Mesenchymal stem cell (in vitro differentiated cells and primary cell): ENCODE results near the gene RNF150.
"Not testable (repeated sequence)": the region's sequence is repeated elsewhere in the genome, so short reads cannot be mapped to it uniquely, and the experiment has no call there.

ENCODE experiments used
- DNase-seq: peaks from one replicate; pipeline ENCODE4 v3.0.0-alpha.2; 2013
- H2AFZ ChIP-seq: one replicate; pipeline ENCODE4 v1.6.1; 2013; ENCODE audit warnings: low read depth, mild to moderate bottlenecking, control low read depth, inconsistent platforms, low read length, moderate library complexity
- H2AK5ac ChIP-seq: 2 replicates; pipeline ENCODE4 v1.6.1; 2013; ENCODE audit warnings: low read length, moderate library complexity, mild to moderate bottlenecking, inconsistent platforms; ENCODE audit not compliant: severe bottlenecking
- H2BK120ac ChIP-seq: one replicate; pipeline ENCODE4 v1.6.1; 2013; ENCODE audit warnings: low read depth, mild to moderate bottlenecking, inconsistent platforms, low read length, moderate library complexity
- H2BK12ac ChIP-seq, 2 experiments: one replicate each; pipeline ENCODE4 v1.6.1; 2013; ENCODE audit warnings: inconsistent platforms in 2 of 2, low read length in 2 of 2, mild to moderate bottlenecking in 2 of 2, moderate library complexity in 2 of 2, control low read depth in 1 of 2
- H2BK15ac ChIP-seq: one replicate; pipeline ENCODE4 v1.6.1; 2013; ENCODE audit warnings: mild to moderate bottlenecking, low read depth, inconsistent platforms; ENCODE audit not compliant: poor library complexity, severe bottlenecking
- H2BK5ac ChIP-seq: 2 replicates; pipeline ENCODE4 v1.6.1; 2013; ENCODE audit warnings: low read depth, mild to moderate bottlenecking, low read length, control low read depth, inconsistent platforms; ENCODE audit not compliant: poor library complexity, severe bottlenecking
- H3K14ac ChIP-seq, 2 experiments: one replicate each; pipeline ENCODE4 v1.6.1; 2013; ENCODE audit warnings: inconsistent platforms in 2 of 2, low read length in 2 of 2, control low read depth in 1 of 2, mild to moderate bottlenecking in 1 of 2, moderate library complexity in 1 of 2
- H3K18ac ChIP-seq, 2 experiments: one replicate each; pipeline ENCODE4 v1.6.1; 2013; ENCODE audit warnings: inconsistent platforms in 2 of 2, low read length in 2 of 2, control low read depth in 1 of 2, low read depth in 1 of 2, mild to moderate bottlenecking in 1 of 2
- H3K23ac ChIP-seq, 2 experiments: one replicate each; pipeline ENCODE4 v1.6.1; 2013; ENCODE audit warnings: inconsistent platforms in 2 of 2, low read length in 2 of 2, mild to moderate bottlenecking in 2 of 2, moderate library complexity in 2 of 2, control low read depth in 1 of 2
- H3K27ac ChIP-seq: 2 replicates; pipeline ENCODE4 v1.5.1; 2013; ENCODE audit warnings: mild to moderate bottlenecking, moderate library complexity, low read length, control low read depth, inconsistent platforms; ENCODE audit not compliant: poor library complexity, severe bottlenecking
- H3K27me3 ChIP-seq, 2 experiments: 2 replicates each; pipeline versions ENCODE4 v1.6.1 to v1.7.0; 2013; ENCODE audit warnings: low read length in 2 of 2, mild to moderate bottlenecking in 2 of 2, moderate library complexity in 2 of 2, control low read depth in 1 of 2, inconsistent platforms in 1 of 2; ENCODE audit not compliant: control insufficient read depth in 1 of 2, insufficient read depth in 1 of 2
- H3K36me3 ChIP-seq, 2 experiments: 2 replicates each; pipeline versions ENCODE4 v1.6.1 to v1.7.0; 2013; ENCODE audit warnings: low read length in 2 of 2, control low read depth in 1 of 2, inconsistent platforms in 1 of 2, low read depth in 1 of 2, mild to moderate bottlenecking in 1 of 2; ENCODE audit not compliant: insufficient read depth in 2 of 2, control insufficient read depth in 1 of 2
- H3K4ac ChIP-seq, 2 experiments: one replicate each; pipeline ENCODE4 v1.6.1; 2013; ENCODE audit warnings: inconsistent platforms in 2 of 2, low read length in 2 of 2, mild to moderate bottlenecking in 2 of 2, moderate library complexity in 2 of 2, control low read depth in 1 of 2, low read depth in 1 of 2
- H3K4me1 ChIP-seq: 2 replicates; pipeline ENCODE4 v1.6.1; 2013; ENCODE audit warnings: low read depth, low read length, control low read depth; ENCODE audit not compliant: control insufficient read depth, insufficient read depth
- H3K4me2 ChIP-seq: 2 replicates; pipeline ENCODE4 v1.6.1; 2013; ENCODE audit warnings: low read length, mild to moderate bottlenecking, inconsistent platforms; ENCODE audit not compliant: poor library complexity, severe bottlenecking
- H3K4me3 ChIP-seq, 2 experiments: 2 replicates each; pipeline versions ENCODE4 v1.5.1 to v1.7.0; 2013; ENCODE audit warnings: low read length in 2 of 2, mild to moderate bottlenecking in 2 of 2, control low read depth in 1 of 2, low read depth in 1 of 2; ENCODE audit not compliant: insufficient read depth in 1 of 2
- H3K79me1 ChIP-seq: replicated peaks from 2 replicates; pipeline ENCODE4 v1.6.1; 2013; ENCODE audit warnings: mild to moderate bottlenecking, control low read depth, low read length, inconsistent platforms; ENCODE audit not compliant: poor library complexity, severe bottlenecking
- H3K9ac ChIP-seq: 2 replicates; pipeline ENCODE4 v1.7.0; 2013; ENCODE audit warnings: mild to moderate bottlenecking, low read length, moderate library complexity
- H3K9me3 ChIP-seq: 2 replicates; pipeline ENCODE4 v1.7.0; 2013; ENCODE audit warnings: mild to moderate bottlenecking, low read length; ENCODE audit not compliant: control insufficient read depth
- H4K8ac ChIP-seq: one replicate; pipeline ENCODE4 v1.6.1; 2013; ENCODE audit warnings: inconsistent platforms, mild to moderate bottlenecking, low read length, moderate library complexity
- H4K91ac ChIP-seq: one replicate; pipeline ENCODE4 v1.6.1; 2013; ENCODE audit warnings: mild to moderate bottlenecking, low read length, inconsistent platforms
- WGBS: methylation state at CpG from one replicate; pipeline ENCODE4 v1.1.7; 2013; ENCODE audit warnings: mixed read lengths; 5-methylcytosine and 5-hydroxymethylcytosine counted together

Gene RNF150

GRCh38 chr4:141165001-141165400, 31.7 kb upstream of the RNF150 start:
- H2BK5ac ChIP-seq, H3K79me1 ChIP-seq, H2AFZ ChIP-seq, H2AK5ac ChIP-seq, H4K8ac ChIP-seq, H3K23ac ChIP-seq, H3K9me3 ChIP-seq, DNase-seq, H3K18ac ChIP-seq, H3K36me3 ChIP-seq, H3K14ac ChIP-seq, H2BK120ac ChIP-seq, H3K4ac ChIP-seq, H3K4me3 ChIP-seq, H3K4me2 ChIP-seq, H3K27ac ChIP-seq, H3K9ac ChIP-seq, H2BK12ac ChIP-seq, H3K4me1 ChIP-seq, H3K27me3 ChIP-seq, H4K91ac ChIP-seq, H2BK15ac ChIP-seq: not testable (repeated sequence)
- 94% methylated on average over 4 of the region's 5 CpGs for WGBS

DNA sequence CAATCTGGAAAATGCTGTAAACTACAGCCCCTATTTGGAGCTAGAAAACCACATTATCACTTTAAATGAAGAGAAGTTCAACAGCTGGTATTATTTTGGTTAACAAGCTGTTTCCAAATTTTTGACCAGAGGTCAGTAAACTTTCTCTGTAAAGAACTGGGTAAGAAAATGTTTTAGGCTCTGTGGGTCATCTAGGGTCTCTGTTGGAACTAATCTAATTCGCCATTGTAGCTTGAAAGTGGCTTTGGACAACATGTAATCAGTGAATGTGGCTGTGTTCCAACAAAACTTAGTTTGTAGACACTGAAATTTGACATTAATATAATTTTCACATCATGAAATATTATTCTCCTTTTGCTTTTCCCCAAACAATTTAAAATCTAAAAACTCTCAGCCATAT, 25.8 kb upstream of the RNF150 start:
- Histone ChIP-seq H2AFZ (no peak overlapping the region), H3K9ac (no peak overlapping the region), H2BK12ac (no peak overlapping the region), H3K27me3 (peaks cover 0 to 5% of the 10 kb centered on the region in 2 experiments), H4K8ac (no peak overlapping the region), H3K36me3 (no peaks in the 10 kb centered on the region), H3K4ac (no peak overlapping the region), H3K4me1 (no peaks in the 10 kb centered on the region), H3K14ac (no peak overlapping the region), H4K91ac (no peak overlapping the region), H2BK5ac (no peak overlapping the region), H3K79me1 (no peaks in the 10 kb centered on the region), H3K9me3 (no peaks in the 10 kb centered on the region), H2BK120ac (no peak overlapping the region), H3K4me2 (no peak overlapping the region), H2BK15ac (no peak overlapping the region), H2AK5ac (no peak overlapping the region), H3K18ac (no peak overlapping the region), H3K4me3 (no peak overlapping the region), H3K23ac (no peak overlapping the region), H3K27ac (no peak overlapping the region)
- DNase-seq: no peak
- WGBS: 100% methylated on average over 1 of the region's 1 CpG

- Histone ChIP-seq H2BK12ac (no peak overlapping the region), H3K79me1 (no peaks in the 10 kb centered on the region), H3K23ac (no peak overlapping the region), H2AFZ (no peak overlapping the region), H4K91ac (no peak overlapping the region), H3K18ac (no peak overlapping the region), H3K4me3 (no peak overlapping the region), H3K14ac (no peak overlapping the region), H3K4ac (no peak overlapping the region), H2BK5ac (no peak overlapping the region), H3K4me2 (no peak overlapping the region), H3K36me3 (no peaks in the 10 kb centered on the region), H2BK15ac (no peak overlapping the region), H3K27ac (no peak overlapping the region), H2BK120ac (no peak overlapping the region), H3K9ac (no peak overlapping the region), H4K8ac (no peak overlapping the region), H3K4me1 (no peaks in the 10 kb centered on the region), H3K9me3 (no peaks in the 10 kb centered on the region), H3K27me3 (peaks cover 0 to under 1% of the 10 kb centered on the region in 2 experiments), H2AK5ac (no peak overlapping the region)
- peak; percentile 53 for DNase-seq
These were observed 24.9 kb upstream of the RNF150 start for GRCh38 chr4:141158219-141158618.

GRCh38 chr4:141155586-141155985, 22.3 kb upstream of the RNF150 start:
- H3K79me1 ChIP-seq: no peaks in the 10 kb centered on the region

More at GRCh38 chr4:141155586-141155985, 22.3 kb upstream of the RNF150 start:
- 70% methylated on average over 4 of the region's 4 CpGs for WGBS
- Histone ChIP-seq H3K27ac (no peak overlapping the region), H3K18ac (no peak overlapping the region), H4K91ac (no peak overlapping the region), H2AK5ac (no peak overlapping the region), H3K27me3 (no peaks in the 10 kb centered on the region), H3K4me3 (no peak overlapping the region), H3K14ac (no peak overlapping the region), H3K23ac (no peak overlapping the region), H2BK12ac (no peak overlapping the region), H3K4me2 (no peak overlapping the region), H3K9ac (no peak overlapping the region), H2BK5ac (no peak overlapping the region), H2AFZ (no peak overlapping the region), H3K4ac (no peak overlapping the region), H4K8ac (no peak overlapping the region), H2BK120ac (no peak overlapping the region), H3K9me3 (no peaks in the 10 kb centered on the region), H3K4me1 (no peaks in the 10 kb centered on the region), H2BK15ac (no peak overlapping the region), H3K36me3 (no peaks in the 10 kb centered on the region)
- no peak for DNase-seq
